Measurements from ENCODE around the gene ATP11A. TPM values are rescaled to one million over a fixed set of nuclear protein-coding genes. Genes with fewer than 3 reads are reported as not detected.
A peak's percentile ranks its signal among the peaks of the same experiment; 100 is the strongest.

ATP11A gene
- total and polyA plus RNA-seq, 2 experiments from 2014 or later, result 4.9 to 5.0 TPM

DNA sequence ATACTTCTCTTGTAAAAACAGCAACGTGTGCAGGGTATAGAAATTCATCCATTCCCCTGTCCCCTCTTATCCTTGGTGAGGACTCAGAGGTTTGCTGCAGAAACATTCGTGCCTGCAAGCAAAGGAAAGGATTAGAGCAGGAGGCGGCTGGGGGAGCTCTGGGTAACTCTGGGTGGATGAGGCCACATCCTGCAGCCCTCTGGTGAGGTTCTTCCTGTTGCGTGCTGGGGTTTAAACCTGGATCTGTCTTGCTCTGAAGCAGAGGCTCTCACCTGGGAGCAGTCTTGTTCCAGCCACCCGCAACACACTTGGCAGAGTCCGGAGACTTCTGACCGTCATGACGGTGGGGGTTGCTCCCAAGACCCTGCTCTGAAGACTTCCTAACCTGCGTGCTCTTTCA lies 69.2 kb downstream of the ATP11A start:
- no peak overlapping the region for H2AFZ ChIP-seq
- no peaks in the 10 kb centered on the region for H3K36me3 ChIP-seq (ENCODE audit: low read depth)
- H3K27ac ChIP-seq, result no peak overlapping the region
- no peaks in the 10 kb centered on the region for H3K27me3 ChIP-seq (replicated peaks; ENCODE audit: insufficient read depth)
- no peak overlapping the region for H3K9ac ChIP-seq
- TF ChIP-seq EZH2phosphoT487 (IDR thresholded peaks at IDR 0.05; ENCODE audit: insufficient read depth, low read depth) (no peak), EZH2 (IDR thresholded peaks at IDR 0.05; ENCODE audit: insufficient read depth, poor library complexity, severe bottlenecking) (no peak)
- H4K20me1 ChIP-seq (ENCODE audit: insufficient read depth), result no peaks in the 10 kb centered on the region
- no peaks in the 10 kb centered on the region for H3K9me2 ChIP-seq (ENCODE audit: insufficient read depth)
- H3K4me2 ChIP-seq (ENCODE audit: unreplicated experiment), result no peak overlapping the region
- no peaks in the 10 kb centered on the region for H3F3A ChIP-seq (ENCODE audit: insufficient read depth)
- no peaks in the 10 kb centered on the region for H3K79me2 ChIP-seq (ENCODE audit: insufficient read depth)
- in situ Hi-C loops (cut with MboI), result no loop called here
- DNase-seq, result no peak
- H3K4me3 ChIP-seq, result no peak overlapping the region
- H3K9me3 ChIP-seq (ENCODE audit: low read depth), result no peaks in the 10 kb centered on the region
- H3K4me1 ChIP-seq (ENCODE audit: insufficient read depth), result no peaks in the 10 kb centered on the region
- WGBS, 2 experiments (ENCODE audit: low coverage in 1 of 2, low lambda C conversion rate in 2 of 2, missing lambda C conversion rate in 2 of 2), result 88% methylated on average over 9 of the region's 9 CpGs

GRCh38 chr13:112759827-112760226 lies 70.0 kb downstream of the ATP11A start:
- 81 to 85% methylated on average over 11 of the region's 11 CpGs for WGBS, 2 experiments (ENCODE audit: low coverage in 1 of 2, low lambda C conversion rate in 2 of 2, missing lambda C conversion rate in 2 of 2)
- H3K9me3 ChIP-seq (ENCODE audit: low read depth), result no peaks in the 10 kb centered on the region
- H3K4me2 ChIP-seq (ENCODE audit: unreplicated experiment), result no peak overlapping the region

GRCh38 chr13:112760435-112760834 lies 70.6 kb downstream of the ATP11A start:
- Histone ChIP-seq H3K9me2 (ENCODE audit: insufficient read depth) (no peaks in the 10 kb centered on the region), H2AFZ (no peak overlapping the region), H3K4me1 (ENCODE audit: insufficient read depth) (no peaks in the 10 kb centered on the region), H3K9ac (no peak overlapping the region), H3K9me3 (ENCODE audit: low read depth) (no peaks in the 10 kb centered on the region), H3K27ac (no peak overlapping the region), H3K36me3 (ENCODE audit: low read depth) (no peaks in the 10 kb centered on the region), H3K4me3 (no peak overlapping the region), H3K4me2 (ENCODE audit: unreplicated experiment) (no peak overlapping the region), H3K79me2 (ENCODE audit: insufficient read depth) (no peaks in the 10 kb centered on the region), H3K27me3 (replicated peaks; ENCODE audit: insufficient read depth) (no peaks in the 10 kb centered on the region), H4K20me1 (ENCODE audit: insufficient read depth) (no peaks in the 10 kb centered on the region), H3F3A (ENCODE audit: insufficient read depth) (no peaks in the 10 kb centered on the region)
- WGBS, 2 experiments (ENCODE audit: low coverage in 1 of 2, low lambda C conversion rate in 2 of 2, missing lambda C conversion rate in 2 of 2), result 81 to 83% methylated on average over 3 of the region's 3 CpGs
- DNase-seq, result peak; percentile 56
- TF ChIP-seq EZH2 (IDR thresholded peaks at IDR 0.05; ENCODE audit: insufficient read depth, poor library complexity, severe bottlenecking), result no peak
- no peak for TF ChIP-seq EZH2phosphoT487 (IDR thresholded peaks at IDR 0.05; ENCODE audit: insufficient read depth, low read depth)
- in situ Hi-C loops (cut with MboI), result no loop called here

More at GRCh38 chr13:112759827-112760226, 70.0 kb downstream of the ATP11A start:
- DNase-seq, result no peak
- TF ChIP-seq EZH2phosphoT487 (IDR thresholded peaks at IDR 0.05; ENCODE audit: insufficient read depth, low read depth) (no peak), EZH2 (IDR thresholded peaks at IDR 0.05; ENCODE audit: insufficient read depth, poor library complexity, severe bottlenecking) (no peak)
- H3K9ac ChIP-seq, result no peak overlapping the region
- H3K4me3 ChIP-seq, result no peak overlapping the region
- no peaks in the 10 kb centered on the region for H3K4me1 ChIP-seq (ENCODE audit: insufficient read depth)
- no peak overlapping the region for H2AFZ ChIP-seq
- in situ Hi-C loops (cut with MboI), result no loop called here
- H3K27ac ChIP-seq, result no peak overlapping the region
- no peaks in the 10 kb centered on the region for H3F3A ChIP-seq (ENCODE audit: insufficient read depth)
- no peaks in the 10 kb centered on the region for H3K9me2 ChIP-seq (ENCODE audit: insufficient read depth)
- H3K27me3 ChIP-seq (replicated peaks; ENCODE audit: insufficient read depth), result no peaks in the 10 kb centered on the region
- no peaks in the 10 kb centered on the region for H3K79me2 ChIP-seq (ENCODE audit: insufficient read depth)
- no peaks in the 10 kb centered on the region for H3K36me3 ChIP-seq (ENCODE audit: low read depth)
- H4K20me1 ChIP-seq (ENCODE audit: insufficient read depth), result no peaks in the 10 kb centered on the region

- Histone ChIP-seq H3K9me2 (ENCODE audit: insufficient read depth) (no peaks in the 10 kb centered on the region), H2AFZ (no peak overlapping the region), H3F3A (ENCODE audit: insufficient read depth) (no peaks in the 10 kb centered on the region), H3K9ac (no peak overlapping the region), H3K79me2 (ENCODE audit: insufficient read depth) (no peaks in the 10 kb centered on the region), H3K27me3 (replicated peaks; ENCODE audit: insufficient read depth) (no peaks in the 10 kb centered on the region), H3K4me3 (no peak overlapping the region), H3K4me1 (ENCODE audit: insufficient read depth) (no peaks in the 10 kb centered on the region), H3K36me3 (ENCODE audit: low read depth) (no peaks in the 10 kb centered on the region), H3K27ac (no peak overlapping the region), H4K20me1 (ENCODE audit: insufficient read depth) (no peaks in the 10 kb centered on the region), H3K4me2 (ENCODE audit: unreplicated experiment) (no peak overlapping the region), H3K9me3 (ENCODE audit: low read depth) (no peaks in the 10 kb centered on the region)
- TF ChIP-seq EZH2 (IDR thresholded peaks at IDR 0.05; ENCODE audit: insufficient read depth, poor library complexity, severe bottlenecking) (no peak), EZH2phosphoT487 (IDR thresholded peaks at IDR 0.05; ENCODE audit: insufficient read depth, low read depth) (no peak)
- 81 to 87% methylated on average over 15 of the region's 15 CpGs for WGBS, 2 experiments (ENCODE audit: low coverage in 1 of 2, low lambda C conversion rate in 2 of 2, missing lambda C conversion rate in 2 of 2)
- in situ Hi-C loops (cut with MboI), result no loop called here
- no peak for DNase-seq
Observed at GRCh38 chr13:112760931-112761330, 71.1 kb downstream of the ATP11A start.
